BJ (cell line): ENCODE results near the gene BCAR3. TPM values are rescaled to one million over a fixed set of nuclear protein-coding genes. Genes with fewer than 3 reads are reported as not detected.

Experiments
- CTCF ChIA-PET: fragments of 350-600 bp; formaldehyde crosslinking; extraction: SDS; loops from one replicate; lab custom pipeline; 2021; ENCODE audit warnings: antibody characterized with exemption, inconsistent platforms; lab: Yijun Ruan, JAX
- POLR2A ChIA-PET: fragments of 300-600 bp; sonication (Branson Sonifier 250); formaldehyde crosslinking; extraction: SDS; loops from one replicate; lab custom pipeline; 2021; ENCODE audit warnings: antibody characterized with exemption; lab: Charles Lee
- DNase-seq: peaks from one replicate; pipeline ENCODE4 v3.0.0-alpha.2; 2011; ENCODE audit warnings: low read depth
- H3K27me3 ChIP-seq: 2 replicates; pipeline ENCODE4 v1.6.0; 2011; ENCODE audit warnings: low read length; ENCODE audit not compliant: control insufficient read depth, insufficient read depth
- H3K36me3 ChIP-seq: 2 replicates; pipeline ENCODE4 v1.5.1; 2011; ENCODE audit warnings: low read length; ENCODE audit not compliant: control insufficient read depth, insufficient read depth
- H3K4me3 ChIP-seq: 2 replicates; pipeline ENCODE4 v1.5.1; 2011; ENCODE audit warnings: low read depth, mild to moderate bottlenecking, control low read depth, low read length
- polyA plus RNA-seq: library from polyadenylated mRNA; depleted of rRNA; stranded (reverse); fragments of >200 nt; gene quantifications from 2 replicates; pipeline ENCODE4 v1.2.3, GENCODE V29; 2011
- TF ChIP-seq, protein P1 (sequence below): IDR thresholded peaks from 2 replicates; pipeline ENCODE4 v1.5.1; 2011; ENCODE audit warnings: low read depth, mild to moderate bottlenecking, control low read depth, inconsistent platforms, low read length, moderate library complexity; ENCODE audit not compliant: insufficient read depth

Gene BCAR3
- polyA plus RNA-seq, 1 experiment, result 31.7 TPM

DNA sequence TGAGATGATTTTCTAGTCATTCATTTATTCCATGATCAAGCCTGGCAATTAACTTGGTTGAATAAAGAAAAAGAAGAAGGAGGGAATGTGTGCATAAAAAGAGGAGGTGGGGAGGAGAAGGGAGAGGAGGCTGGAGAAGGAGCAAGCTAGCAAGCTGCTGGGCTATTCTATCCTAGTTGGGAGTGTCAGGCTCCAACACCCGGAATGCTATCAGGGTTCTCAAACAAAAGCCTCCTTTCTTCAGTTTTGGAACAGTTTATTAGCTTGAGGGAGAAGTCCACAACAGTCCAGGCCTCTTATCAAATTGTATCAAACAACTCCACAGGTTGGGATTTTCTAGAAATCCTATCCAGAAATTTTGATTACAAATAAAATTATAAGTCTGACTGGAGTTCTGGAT, 80.0 kb downstream of the BCAR3 start:
- no peaks in the 10 kb centered on the region for H3K27me3 ChIP-seq
- CTCF ChIA-PET, result interaction anchor here (0.9 to 1.2 kb wide), 2 partner anchors 12 to 164 kb away, joined by 3 read pairs; no protein-coding TSS in a partner anchor
- POLR2A ChIA-PET, result no interaction called here
- no peak overlapping the region for H3K4me3 ChIP-seq
- no peaks in the 10 kb centered on the region for H3K36me3 ChIP-seq
- DNase-seq, result no peak
- TF ChIP-seq, protein P1, sequence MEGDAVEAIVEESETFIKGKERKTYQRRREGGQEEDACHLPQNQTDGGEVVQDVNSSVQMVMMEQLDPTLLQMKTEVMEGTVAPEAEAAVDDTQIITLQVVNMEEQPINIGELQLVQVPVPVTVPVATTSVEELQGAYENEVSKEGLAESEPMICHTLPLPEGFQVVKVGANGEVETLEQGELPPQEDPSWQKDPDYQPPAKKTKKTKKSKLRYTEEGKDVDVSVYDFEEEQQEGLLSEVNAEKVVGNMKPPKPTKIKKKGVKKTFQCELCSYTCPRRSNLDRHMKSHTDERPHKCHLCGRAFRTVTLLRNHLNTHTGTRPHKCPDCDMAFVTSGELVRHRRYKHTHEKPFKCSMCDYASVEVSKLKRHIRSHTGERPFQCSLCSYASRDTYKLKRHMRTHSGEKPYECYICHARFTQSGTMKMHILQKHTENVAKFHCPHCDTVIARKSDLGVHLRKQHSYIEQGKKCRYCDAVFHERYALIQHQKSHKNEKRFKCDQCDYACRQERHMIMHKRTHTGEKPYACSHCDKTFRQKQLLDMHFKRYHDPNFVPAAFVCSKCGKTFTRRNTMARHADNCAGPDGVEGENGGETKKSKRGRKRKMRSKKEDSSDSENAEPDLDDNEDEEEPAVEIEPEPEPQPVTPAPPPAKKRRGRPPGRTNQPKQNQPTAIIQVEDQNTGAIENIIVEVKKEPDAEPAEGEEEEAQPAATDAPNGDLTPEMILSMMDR, result no peak

DNA sequence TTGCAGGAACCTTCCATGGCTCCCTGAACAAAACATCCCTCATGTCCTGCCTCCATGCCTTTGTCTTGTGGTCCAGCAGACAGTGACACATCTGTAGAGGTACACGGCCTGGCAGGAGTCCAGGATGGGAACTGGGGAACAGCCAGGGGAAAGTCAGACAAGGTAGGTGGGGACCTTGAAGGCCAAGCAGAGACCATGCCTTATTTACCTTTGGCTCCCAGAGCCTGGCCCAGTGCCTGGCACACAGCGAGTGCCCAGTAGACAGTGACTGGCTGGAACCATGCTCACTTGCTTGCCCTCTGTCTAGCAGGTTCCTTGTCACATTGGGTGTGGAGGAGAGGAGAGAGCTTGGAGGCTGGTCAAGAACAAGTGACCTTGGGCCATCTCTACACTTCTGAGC, 81.0 kb downstream of the BCAR3 start:
- DNase-seq, result no peak
- ChIA-PET CTCF (interaction anchor here (1.2 kb wide), 1 partner anchor 163 kb away, joined by 3 read pairs; no protein-coding TSS in a partner anchor), POLR2A (no interaction called here)
- TF ChIP-seq, protein P1, result no peak
- Histone ChIP-seq H3K27me3 (no peaks in the 10 kb centered on the region), H3K36me3 (no peaks in the 10 kb centered on the region), H3K4me3 (no peak overlapping the region)

DNA sequence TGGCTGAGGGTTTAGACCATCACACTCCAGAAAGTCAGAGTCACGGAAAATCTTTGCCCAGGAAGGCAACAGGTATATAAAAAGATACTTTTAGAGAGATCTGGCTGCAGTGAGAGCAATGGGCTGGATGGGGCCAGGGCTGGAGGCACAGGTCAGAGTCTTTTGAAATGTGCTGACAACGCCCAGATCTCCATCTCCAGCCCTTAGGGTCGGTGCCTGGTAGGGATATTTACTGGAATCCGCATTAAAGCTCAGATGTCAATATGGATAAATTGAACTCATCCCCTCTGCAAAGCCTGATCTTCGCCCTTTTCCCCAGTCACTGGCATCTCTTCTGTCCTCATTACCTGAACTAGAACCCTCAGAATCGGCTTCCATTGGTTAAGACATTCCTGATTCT, 82.2 kb downstream of the BCAR3 start:
- no peak for DNase-seq
- no peaks in the 10 kb centered on the region for H3K27me3 ChIP-seq
- no peaks in the 10 kb centered on the region for H3K36me3 ChIP-seq
- TF ChIP-seq, protein P1, result no peak
- CTCF ChIA-PET, result no interaction called here
- H3K4me3 ChIP-seq, result no peak overlapping the region
- POLR2A ChIA-PET, result no interaction called here

DNA sequence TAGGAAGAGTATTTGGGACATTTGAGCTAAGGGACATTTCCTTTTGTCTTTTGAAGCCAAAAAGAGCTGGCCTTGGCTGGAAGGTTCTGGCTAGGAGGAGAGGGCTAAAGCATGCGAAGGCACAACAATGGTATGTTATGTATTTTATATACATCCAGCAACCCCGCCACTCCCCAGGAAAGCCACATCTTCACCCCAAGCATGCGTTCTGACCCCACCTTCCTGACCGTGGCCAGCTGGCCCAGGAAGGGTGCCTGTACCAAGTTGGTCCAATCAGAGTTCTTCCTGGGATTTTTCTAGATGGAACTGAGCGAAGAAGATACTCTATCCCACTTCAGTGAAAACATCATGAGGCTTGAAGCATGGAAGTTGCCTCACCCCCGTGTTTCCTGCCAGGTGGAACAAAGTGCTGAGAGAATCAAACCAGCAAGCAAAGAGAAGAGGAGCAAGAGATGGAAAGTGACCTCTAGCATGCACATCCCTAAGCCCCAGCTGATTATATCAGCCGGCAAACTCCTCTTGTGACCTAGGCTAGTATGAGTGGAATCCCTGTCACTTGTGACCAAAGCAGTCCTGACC, 82.7 kb downstream of the BCAR3 start:
- DNase-seq, result no peak
- ChIA-PET POLR2A (no interaction called here), CTCF (interaction anchor here (0.7 to 1.2 kb wide), 3 partner anchors 11 to 403 kb away, joined by 3 read pairs; no protein-coding TSS in a partner anchor)
- no peaks in the 10 kb centered on the region for H3K27me3 ChIP-seq
- TF ChIP-seq, protein P1, result no peak
- H3K36me3 ChIP-seq, result no peaks in the 10 kb centered on the region
- H3K4me3 ChIP-seq, result no peak overlapping the region

DNA sequence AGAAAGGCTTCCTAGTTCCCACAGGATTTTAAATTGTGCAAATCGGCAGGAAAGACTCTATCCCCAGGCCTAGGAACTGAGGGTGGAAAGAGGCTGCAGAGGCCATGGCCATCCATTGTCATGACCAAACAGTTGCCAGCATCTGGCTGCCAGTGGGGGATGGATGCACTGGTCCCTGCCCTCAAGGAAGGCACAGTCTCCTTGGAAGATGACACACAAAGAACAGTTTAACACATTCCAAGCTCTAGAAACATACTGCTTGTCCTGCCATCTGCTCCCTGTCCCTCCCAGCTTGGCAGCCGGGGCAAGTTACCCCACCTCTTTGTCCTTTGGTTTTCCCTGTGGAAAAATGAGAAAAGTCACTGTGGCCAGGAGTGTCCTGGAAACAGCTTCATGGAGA, 83.2 kb downstream of the BCAR3 start:
- Histone ChIP-seq H3K27me3 (no peaks in the 10 kb centered on the region), H3K4me3 (no peak overlapping the region), H3K36me3 (no peaks in the 10 kb centered on the region)
- CTCF ChIA-PET, result interaction anchor here (0.7 to 2.5 kb wide), 5 partner anchors 9 to 403 kb away, joined by 3 to 5 read pairs (median 3); no protein-coding TSS in a partner anchor
- POLR2A ChIA-PET, result no interaction called here
- TF ChIP-seq, protein P1, result no peak
- DNase-seq, result no peak
